H1 (cell line): Measurements from ENCODE around the gene MYLK. TPM values are rescaled to one million over a fixed set of nuclear protein-coding genes. Genes with fewer than 3 reads are reported as not detected.

Experiments
- KDM5A ChIP-seq: fragments of 200-600 bp; IDR thresholded peaks from 2 replicates; pipeline ENCODE4 v1.7.1; 2012; ENCODE audit warnings: mild to moderate bottlenecking, low read length, inconsistent platforms, mixed read lengths
- polyA plus RNA-seq, 7 experiments: library from polyadenylated mRNA; depleted of rRNA in 3 of 7; stranded (reverse) in 5 of 7; unstranded in 2 of 7; fragments of >200 nt in 5 of 7; fragments of 200-250 nt in 2 of 7; gene quantifications; 1 replicate in 5 of 7; 2 replicates in 1 of 7; 4 replicates in 1 of 7; pipeline versions ENCODE4 v1.2.1 to v1.2.3, GENCODE V29; 2011 to 2013; ENCODE audit warnings: missing spikeins in 2 of 7, mixed read lengths in 2 of 7
- total RNA-seq: library from RNA; stranded (reverse); fragmentation: NEBNext Ultra II Directional; extraction: Animal tissue kit (Norgen Biotek cat#: 25700); gene quantifications from 2 replicates; pipeline ENCODE4 v1.2.1, GENCODE V29; 2021

The MYLK gene
- total and polyA plus RNA-seq, 2 of the 8 experiments (the other 6 are each of a cell fraction or from before 2014, with no cell fraction given), result 11.6 to 21.3 TPM

GRCh38 chr3:123773681-123774431 lies 110.3 kb downstream of the MYLK start (continued):
- TF ChIP-seq KDM5A, result no peak
- TF ChIP-seq, all 59 proteins: peak for 0
